HS-27A (cell line): ENCODE data around the gene USP17L21.
"Not testable (repeated sequence)": the region's sequence is repeated elsewhere in the genome, so short reads cannot be mapped to it uniquely, and the experiment has no call there.

Experiments
- DNase-seq: peaks from one replicate; pipeline ENCODE4 v3.0.0-alpha.2; 2012; ENCODE audit warnings: low read depth, missing footprints

USP17L21 gene, protein sequence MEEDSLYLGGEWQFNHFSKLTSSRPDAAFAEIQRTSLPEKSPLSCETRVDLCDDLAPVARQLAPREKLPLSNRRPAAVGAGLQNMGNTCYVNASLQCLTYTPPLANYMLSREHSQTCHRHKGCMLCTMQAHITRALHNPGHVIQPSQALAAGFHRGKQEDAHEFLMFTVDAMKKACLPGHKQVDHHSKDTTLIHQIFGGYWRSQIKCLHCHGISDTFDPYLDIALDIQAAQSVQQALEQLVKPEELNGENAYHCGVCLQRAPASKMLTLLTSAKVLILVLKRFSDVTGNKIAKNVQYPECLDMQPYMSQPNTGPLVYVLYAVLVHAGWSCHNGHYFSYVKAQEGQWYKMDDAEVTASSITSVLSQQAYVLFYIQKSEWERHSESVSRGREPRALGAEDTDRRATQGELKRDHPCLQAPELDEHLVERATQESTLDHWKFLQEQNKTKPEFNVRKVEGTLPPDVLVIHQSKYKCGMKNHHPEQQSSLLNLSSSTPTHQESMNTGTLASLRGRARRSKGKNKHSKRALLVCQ

DNA sequence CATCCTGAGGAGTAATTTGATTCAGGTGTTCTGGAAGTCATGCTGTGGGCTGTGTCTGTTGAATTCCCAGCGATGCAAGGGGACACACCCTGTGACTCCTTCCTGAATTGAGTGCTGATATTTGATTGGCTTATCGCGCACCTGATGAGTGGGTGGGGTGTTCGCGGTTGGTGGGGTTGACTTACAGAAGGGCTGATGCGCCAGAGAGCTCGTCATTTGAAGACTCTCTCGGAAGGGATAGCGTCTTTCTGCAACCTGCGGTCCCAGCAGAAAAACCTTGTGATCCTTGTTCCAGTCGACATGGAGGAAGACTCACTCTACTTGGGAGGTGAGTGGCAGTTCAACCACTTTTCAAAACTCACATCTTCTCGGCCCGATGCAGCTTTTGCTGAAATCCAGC lies at the start of gene USP17L21:
USP17L21 (plus strand) TSS at position 301 of the 400 bp plus-strand sequence; CDS start at position 301, 0 bp downstream.
- not testable (repeated sequence) for DNase-seq

GRCh38 chr4:9214701-9215100 lies 48.0 kb upstream of the USP17L21 start:
- DNase-seq = not testable (repeated sequence)

- not testable (repeated sequence) for DNase-seq
These were observed 47.6 kb upstream of the USP17L21 start, which contains the start of gene USP17L11 for GRCh38 chr4:9215105-9215504. TSS of gene USP17L11 (plus strand) at chr4:9215405. CDS start at chr4:9215405, 0 bp downstream.

DNA sequence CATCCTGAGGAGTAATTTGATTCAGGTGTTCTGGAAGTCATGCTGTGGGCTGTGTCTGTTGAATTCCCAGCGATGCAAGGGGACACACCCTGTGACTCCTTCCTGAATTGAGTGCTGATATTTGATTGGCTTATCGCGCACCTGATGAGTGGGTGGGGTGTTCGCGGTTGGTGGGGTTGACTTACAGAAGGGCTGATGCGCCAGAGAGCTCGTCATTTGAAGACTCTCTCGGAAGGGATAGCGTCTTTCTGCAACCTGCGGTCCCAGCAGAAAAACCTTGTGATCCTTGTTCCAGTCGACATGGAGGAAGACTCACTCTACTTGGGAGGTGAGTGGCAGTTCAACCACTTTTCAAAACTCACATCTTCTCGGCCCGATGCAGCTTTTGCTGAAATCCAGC lies 42.8 kb upstream of the USP17L21 start, which contains the start of gene USP17L12:
USP17L12 (plus strand) TSS at position 301 of the 400 bp plus-strand sequence; CDS start at position 301, 0 bp downstream.
- DNase-seq = not testable (repeated sequence)

DNA sequence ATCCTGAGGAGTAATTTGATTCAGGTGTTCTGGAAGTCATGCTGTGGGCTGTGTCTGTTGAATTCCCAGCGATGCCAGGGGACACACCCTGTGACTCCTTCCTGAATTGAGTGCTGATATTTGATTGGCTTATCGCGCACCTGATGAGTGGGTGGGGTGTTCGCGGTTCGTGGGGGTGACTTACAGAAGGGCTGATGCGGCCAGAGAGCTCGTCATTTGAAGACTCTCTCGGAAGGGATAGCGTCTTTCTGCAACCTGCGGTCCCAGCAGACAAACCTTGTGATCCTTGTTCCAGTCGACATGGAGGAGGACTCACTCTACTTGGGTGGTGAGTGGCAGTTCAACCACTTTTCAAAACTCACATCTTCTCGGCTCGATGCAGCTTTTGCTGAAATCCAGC lies 38.1 kb upstream of the USP17L21 start, which contains the start of gene USP17L13:
USP17L13 (plus strand) TSS at position 301 of the 400 bp plus-strand sequence; CDS start at position 301, 0 bp downstream.
- DNase-seq = not testable (repeated sequence)

DNA sequence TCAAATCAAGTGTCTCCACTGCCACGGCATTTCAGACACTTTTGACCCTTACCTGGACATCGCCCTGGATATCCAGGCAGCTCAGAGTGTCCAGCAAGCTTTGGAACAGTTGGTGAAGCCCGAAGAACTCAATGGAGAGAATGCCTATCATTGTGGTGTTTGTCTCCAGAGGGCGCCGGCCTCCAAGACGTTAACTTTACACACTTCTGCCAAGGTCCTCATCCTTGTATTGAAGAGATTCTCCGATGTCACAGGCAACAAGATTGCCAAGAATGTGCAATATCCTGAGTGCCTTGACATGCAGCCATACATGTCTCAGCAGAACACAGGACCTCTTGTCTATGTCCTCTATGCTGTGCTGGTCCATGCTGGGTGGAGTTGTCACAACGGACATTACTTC lies 32.4 kb upstream of the USP17L21 start:
- DNase-seq = not testable (repeated sequence)

- not testable (repeated sequence) for DNase-seq
These were observed 28.6 kb upstream of the USP17L21 start, which contains the start of gene USP17L15 for GRCh38 chr4:9234085-9234484. TSS of gene USP17L15 (plus strand) at chr4:9234385. CDS start at chr4:9234385, 0 bp downstream.

GRCh38 chr4:9238461-9238860 lies 24.2 kb upstream of the USP17L21 start:
- not testable (repeated sequence) for DNase-seq

GRCh38 chr4:9243579-9243978 lies 19.1 kb upstream of the USP17L21 start, which contains the start of gene USP17L17:
TSS of gene USP17L17 (plus strand) at chr4:9243879. CDS start at chr4:9243879, 0 bp downstream.
- DNase-seq = not testable (repeated sequence)

DNA sequence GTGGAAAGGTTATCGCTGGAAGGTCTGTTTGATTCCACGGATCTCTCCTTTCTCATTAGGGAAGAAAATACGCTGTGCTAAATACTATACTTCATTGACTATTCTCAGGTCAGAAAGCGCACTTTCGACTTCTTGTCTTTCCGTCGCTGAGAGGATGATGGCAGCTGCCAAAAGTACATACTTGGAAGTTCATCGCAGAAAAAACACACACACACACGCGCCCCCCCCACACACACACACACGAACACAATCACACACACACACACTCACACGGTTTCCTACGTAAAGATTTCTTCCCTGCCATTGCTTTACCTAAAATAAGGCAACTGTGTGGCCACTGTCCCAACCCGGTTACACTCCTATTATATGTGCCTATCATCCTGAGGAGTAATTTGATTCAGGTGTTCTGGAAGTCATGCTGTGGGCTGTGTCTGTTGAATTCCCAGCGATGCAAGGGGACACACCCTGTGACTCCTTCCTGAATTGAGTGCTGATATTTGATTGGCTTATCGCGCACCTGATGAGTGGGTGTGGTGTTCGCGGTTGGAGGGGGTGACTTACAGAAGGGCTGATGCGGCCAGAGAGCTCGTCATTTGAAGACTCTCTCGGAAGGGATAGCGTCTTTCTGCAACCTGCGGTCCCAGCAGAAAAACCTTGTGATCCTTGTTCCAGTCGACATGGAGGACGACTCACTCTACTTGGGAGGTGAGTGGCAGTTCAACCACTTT lies 14.6 kb upstream of the USP17L21 start, which contains the start of gene USP17L18:
USP17L18 (plus strand) TSS at position 678 of the 728 bp plus-strand sequence; CDS start at position 678, 0 bp downstream.
- DNase-seq = not testable (repeated sequence)

DNA sequence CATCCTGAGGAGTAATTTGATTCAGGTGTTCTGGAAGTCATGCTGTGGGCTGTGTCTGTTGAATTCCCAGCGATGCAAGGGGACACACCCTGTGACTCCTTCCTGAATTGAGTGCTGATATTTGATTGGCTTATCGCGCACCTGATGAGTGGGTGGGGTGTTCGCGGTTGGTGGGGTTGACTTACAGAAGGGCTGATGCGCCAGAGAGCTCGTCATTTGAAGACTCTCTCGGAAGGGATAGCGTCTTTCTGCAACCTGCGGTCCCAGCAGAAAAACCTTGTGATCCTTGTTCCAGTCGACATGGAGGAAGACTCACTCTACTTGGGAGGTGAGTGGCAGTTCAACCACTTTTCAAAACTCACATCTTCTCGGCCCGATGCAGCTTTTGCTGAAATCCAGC lies 9.6 kb upstream of the USP17L21 start, which contains the start of gene USP17L19:
USP17L19 (plus strand) TSS at position 301 of the 400 bp plus-strand sequence; CDS start at position 301, 0 bp downstream.
- not testable (repeated sequence) for DNase-seq

DNA sequence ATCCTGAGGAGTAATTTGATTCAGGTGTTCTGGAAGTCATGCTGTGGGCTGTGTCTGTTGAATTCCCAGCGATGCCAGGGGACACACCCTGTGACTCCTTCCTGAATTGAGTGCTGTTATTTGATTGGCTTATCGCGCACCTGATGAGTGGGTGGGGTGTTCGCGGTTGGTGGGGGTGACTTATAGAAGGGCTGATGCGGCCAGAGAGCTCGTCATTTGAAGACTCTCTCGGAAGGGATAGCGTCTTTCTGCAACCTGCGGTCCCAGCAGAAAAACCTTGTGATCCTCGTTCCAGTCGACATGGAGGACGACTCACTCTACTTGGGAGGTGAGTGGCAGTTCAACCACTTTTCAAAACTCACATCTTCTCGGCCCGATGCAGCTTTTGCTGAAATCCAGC lies 4.8 kb upstream of the USP17L21 start, which contains the start of gene USP17L20:
USP17L20 (plus strand) TSS at position 301 of the 400 bp plus-strand sequence; CDS start at position 301, 0 bp downstream.
- DNase-seq = not testable (repeated sequence)

GRCh38 chr4:9267319-9267718 lies 4.6 kb downstream of the USP17L21 start, which contains the start of gene USP17L22:
TSS of gene USP17L22 (plus strand) at chr4:9267619. CDS start at chr4:9267619, 0 bp downstream.
- not testable (repeated sequence) for DNase-seq

DNA sequence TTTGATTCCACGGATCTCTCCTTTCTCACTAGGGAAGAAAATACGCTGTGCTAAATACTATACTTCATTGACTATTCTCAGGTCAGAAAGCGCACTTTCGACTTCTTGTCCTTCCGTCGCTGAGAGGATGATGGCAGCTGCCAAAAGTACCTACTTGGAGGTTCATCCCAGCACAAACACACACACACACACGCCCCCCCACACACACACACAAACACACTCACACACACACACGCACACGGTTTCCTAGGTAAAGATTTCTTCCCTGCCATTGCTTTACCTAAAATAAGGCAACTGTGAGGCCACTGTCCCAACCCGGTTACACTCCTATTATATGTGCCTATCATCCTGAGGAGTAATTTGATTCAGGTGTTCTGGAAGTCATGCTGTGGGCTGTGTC lies 9.0 kb downstream of the USP17L21 start:
- DNase-seq = not testable (repeated sequence)
